ENCODE results near the gene PRKCE.

Gene PRKCE

DNA sequence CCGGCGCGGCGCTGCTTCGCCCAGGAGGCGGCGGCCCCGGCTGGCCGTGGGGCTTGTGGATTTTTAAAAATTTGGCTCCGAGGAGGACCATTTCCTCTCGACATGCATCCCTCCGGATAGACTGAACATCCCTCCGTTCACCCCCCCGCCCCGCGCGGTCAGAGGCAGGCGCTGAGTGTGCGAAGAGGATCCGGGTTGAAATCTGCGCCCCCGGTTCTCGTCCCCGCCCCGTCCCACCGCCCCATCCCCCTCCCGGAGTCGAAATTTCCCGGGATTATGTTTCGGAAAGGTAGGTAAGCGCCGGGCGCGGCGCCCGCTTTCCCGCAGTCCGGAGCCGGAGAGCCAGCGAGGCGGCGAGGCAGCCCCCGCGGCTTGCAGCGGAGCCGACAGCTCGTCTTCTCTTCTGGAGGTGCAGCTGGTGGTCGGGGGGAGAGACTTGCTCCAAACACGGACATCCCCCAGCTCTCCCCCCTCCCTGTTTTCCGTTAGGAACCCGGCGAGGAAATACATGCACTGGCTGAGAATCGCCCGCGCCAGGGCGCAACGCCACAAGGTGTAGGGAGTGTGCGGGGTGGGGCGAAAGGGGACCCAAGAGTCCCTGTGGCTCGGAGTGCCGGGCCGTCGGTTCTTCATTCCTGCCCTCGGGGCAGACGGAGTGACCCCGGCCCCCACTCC lies at the start of gene PRKCE:
Gene PRKCE (plus strand): TSS at position 261 of the 675 bp plus-strand sequence.
- DNase-seq (ENCODE audit: low read depth, low spot score), result no peak

DNA sequence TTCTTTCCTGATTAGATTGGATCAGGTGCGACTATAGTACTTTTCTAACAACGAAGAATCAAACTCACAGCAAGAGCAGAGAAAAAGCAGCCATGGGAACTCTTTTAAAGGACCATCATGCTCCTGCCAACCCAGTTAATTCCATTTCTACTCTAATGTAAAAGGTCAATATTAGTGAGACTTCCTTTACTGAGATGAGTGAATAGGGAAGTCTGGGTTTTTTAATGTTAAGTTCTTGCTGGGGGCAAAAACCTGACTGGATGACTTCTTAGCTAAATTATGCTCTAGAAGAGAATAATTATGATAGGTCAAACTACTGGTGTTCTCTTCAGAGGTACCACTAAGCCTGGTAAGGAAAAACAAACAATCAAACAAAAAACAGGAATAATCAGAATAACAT lies 48.9 kb upstream of the PRKCE start:
- DNase-seq (ENCODE audit: low read depth, low spot score), result no peak

DNA sequence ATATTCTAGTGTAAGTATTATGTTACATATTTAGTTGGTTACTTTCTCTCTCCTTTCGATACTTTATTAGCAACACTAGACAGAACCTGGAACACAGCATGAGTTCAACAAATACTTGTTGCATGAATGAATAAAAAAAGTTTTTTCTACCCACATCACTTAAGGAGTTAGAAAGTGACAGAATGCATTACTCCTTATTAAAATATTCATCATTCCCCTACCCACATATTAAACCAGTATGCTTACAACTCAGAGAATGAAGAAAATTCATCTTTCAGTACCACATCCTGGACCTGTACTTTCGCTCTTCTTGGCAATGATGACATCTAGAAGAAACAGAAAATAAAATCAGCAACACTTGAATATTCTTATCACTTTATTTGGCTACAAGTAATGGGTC lies 46.4 kb upstream of the PRKCE start:
- no peak for DNase-seq (ENCODE audit: low read depth, low spot score)

DNA sequence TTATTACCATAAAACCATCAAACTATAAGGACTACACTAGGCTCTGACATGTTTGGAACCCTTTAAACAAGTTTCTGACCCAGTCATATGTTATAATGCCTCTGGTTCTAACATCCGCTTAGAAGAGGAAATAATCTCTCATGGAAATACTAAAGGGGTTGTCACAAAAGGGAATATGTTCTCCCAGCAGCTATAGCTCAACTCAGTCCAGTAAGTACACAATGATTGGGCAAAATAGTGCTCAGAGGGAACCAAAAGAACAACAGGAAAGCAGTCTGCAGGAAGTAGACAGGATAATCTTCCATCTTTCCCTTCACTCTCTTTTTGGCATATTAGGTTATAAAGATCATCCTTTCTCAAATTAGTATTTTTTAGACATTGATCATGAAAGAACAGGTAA lies 44.7 kb upstream of the PRKCE start:
- DNase-seq (ENCODE audit: low read depth, low spot score), result no peak

DNA sequence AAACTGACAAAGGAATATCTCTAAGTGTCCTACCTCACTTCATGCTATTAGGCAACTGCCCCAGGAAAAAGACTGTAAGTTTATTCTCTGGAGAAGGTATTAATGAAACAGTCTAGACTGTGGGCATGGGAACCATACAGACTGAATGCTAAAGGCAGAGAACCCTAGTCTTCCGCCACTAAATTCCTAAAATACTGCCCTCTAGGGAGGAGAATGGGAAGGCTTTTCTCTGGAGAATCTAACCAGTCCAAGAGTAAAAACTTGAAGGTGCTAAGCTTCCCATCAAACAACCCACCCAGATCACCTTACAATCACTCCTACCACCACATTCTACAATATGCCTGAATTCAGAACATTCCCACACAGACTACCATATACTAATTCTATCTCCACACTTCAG lies 43.8 kb upstream of the PRKCE start:
- no peak for DNase-seq (ENCODE audit: low read depth, low spot score)

DNA sequence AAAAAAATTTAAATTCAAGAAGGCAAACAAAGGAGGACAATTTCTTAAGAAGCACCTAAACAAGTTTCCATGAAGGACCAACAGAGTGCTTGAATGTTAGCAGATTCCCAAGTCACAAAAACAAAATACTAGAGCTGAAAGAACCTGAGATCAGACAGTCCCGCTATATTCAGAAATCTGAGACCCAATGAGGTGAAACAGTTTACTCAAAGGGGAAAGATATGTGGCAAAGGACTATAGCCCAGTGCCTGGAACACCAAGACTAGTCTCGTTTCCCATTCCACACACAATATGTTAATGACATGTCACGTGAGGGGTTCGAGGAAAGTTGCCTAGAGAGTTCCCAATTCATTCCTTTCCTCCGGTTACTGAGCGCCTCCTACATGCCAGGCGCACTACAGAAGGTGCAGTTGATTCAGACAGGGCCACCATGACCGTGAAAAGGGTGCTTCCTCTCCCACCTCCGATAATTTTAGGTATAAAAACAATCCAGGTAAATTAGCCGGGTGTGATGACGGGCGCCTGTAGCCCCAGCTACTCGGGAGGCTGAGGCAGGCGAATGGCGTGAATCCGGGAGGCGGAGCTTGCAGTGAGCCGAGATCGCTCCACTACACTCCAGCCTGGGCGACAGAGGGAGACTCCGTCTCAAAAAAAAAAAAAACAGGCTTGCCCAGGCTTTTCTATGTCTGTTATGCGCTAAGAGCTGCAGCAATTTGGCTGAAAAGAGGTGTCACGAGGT lies 41.0 kb upstream of the PRKCE start:
- DNase-seq (ENCODE audit: low read depth, low spot score), result peak; percentile 37

DNA sequence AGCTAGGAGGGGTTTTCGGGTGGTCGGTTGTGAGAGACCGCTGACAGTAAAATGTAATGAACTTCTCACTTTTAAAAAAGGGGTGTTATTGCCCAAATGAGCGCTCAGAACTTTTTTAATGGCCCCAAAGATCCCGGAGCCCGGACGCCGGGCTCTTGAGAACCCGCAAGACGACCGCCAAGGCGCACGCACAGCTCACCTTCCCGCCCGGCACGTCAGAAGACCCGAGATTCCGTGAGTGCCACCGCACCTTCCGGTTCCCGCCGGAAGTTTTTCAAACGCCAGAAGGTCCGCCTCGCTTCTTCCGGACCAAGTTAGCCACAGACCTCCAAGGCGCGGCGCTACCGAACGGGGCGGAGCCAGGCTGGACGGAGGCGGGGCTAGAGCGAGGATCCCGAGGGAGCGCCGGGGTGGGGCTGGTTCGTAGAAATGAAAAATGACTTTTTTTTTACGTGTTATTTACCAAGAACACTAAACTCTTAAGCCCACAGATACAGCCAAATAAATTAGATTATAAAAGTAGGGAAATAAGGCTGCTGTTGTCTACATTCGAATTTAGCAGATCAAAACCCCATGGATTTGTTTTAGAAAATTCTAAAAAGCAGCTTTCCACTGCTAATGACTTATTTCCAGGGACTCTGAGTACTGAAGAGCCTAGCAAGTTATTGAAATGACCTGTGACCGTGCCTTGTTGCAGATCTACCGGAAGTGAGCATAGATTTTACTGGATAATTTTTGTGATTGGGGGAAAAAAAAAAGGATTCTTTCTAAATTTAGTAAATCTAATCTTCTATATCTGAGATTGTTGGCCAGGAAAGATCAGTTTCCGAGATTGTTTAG lies 40.2 kb upstream of the PRKCE start, which contains the start of gene SRBD1:
Gene SRBD1 (minus strand): TSS at position 248 of the 840 bp plus-strand sequence. CDS start 5,826 bp downstream, outside the sequence.
- DNase-seq (ENCODE audit: low read depth, low spot score), result peak; percentile 80

DNA sequence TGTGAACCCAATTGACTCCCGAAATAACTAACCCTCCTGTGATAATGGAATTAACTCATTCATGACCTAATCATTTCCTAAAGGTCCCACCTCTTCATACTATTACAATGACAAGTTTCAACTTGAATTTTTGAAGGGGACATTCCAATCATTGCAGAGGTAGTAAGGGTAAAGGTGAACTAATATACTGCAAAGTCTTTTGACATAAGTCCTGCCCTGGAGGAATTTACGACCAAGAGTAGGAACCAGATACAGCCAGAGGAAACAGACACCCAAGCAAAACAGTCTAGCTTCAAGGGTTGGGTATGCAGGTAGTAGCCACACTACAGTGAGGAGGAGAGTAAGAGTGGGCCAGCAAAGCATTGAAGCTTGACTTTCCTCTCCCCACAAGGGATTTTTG lies 39.2 kb upstream of the PRKCE start:
- DNase-seq (ENCODE audit: low read depth, low spot score), result no peak

DNA sequence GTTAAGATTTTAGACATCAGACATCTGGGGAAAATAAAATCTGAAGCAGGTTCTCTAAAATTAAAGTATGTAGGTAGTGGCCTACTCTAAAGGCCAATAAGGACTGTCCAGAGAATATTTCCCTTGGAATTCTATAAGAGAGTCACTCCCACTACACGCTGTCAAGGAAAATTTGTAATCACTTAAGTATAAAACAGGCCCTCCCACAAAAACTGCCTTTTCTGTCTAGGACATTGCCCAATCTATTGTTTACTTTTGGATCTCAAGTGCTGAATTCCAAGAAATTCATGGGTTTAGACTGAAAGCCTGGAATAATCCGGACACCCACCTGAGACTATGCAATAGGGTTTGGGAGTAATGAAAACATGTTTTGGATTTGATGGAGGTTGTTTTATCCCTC lies 38.7 kb upstream of the PRKCE start:
- DNase-seq (ENCODE audit: low read depth, low spot score), result no peak

DNA sequence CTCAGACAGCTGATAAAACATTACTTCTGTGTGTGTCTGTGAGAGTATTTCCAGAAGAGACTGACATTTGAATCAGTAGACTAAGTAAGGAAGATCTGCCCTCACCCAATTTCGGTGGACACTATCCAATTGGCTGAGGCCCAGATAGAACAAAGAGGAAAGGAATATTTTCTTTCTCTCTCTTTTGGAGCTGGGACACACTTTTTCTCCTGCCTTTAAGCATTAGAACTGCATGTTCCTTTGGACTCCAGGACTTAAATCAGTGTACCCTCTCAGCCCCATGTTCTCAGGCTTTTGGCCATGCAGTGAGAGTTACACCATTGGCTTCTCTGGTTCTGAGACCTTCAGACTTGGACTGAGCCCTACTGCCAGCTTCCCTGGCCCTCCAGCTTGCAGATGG lies 37.1 kb upstream of the PRKCE start:
- no peak for DNase-seq (ENCODE audit: low read depth, low spot score)

DNA sequence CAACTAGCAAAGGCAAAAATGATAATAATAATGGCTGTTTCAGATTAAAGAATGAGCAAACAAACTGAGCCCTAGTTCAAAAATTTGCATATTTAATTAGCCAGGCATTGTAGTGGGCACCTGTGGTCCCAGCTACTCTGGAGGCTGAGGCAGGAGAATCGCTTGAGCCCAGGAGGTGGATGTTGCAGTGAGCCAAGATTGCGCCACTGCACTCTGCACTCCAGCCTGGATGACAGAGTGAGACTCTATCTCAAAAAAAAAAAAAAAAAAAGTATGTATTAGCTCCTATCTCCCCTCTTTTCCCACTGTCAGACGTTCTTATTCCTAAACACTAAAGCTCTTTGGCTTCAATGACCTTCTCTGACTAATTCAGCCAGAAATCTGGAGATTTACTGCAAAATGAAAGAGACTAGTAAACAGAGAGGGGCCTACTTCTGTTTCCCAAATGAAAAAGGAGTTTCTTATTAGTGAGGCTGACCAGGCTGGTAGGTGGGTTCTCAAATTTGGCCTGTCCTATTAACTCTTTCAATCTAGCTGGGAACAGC lies 36.5 kb upstream of the PRKCE start:
- DNase-seq (ENCODE audit: low read depth, low spot score), result no peak

DNA sequence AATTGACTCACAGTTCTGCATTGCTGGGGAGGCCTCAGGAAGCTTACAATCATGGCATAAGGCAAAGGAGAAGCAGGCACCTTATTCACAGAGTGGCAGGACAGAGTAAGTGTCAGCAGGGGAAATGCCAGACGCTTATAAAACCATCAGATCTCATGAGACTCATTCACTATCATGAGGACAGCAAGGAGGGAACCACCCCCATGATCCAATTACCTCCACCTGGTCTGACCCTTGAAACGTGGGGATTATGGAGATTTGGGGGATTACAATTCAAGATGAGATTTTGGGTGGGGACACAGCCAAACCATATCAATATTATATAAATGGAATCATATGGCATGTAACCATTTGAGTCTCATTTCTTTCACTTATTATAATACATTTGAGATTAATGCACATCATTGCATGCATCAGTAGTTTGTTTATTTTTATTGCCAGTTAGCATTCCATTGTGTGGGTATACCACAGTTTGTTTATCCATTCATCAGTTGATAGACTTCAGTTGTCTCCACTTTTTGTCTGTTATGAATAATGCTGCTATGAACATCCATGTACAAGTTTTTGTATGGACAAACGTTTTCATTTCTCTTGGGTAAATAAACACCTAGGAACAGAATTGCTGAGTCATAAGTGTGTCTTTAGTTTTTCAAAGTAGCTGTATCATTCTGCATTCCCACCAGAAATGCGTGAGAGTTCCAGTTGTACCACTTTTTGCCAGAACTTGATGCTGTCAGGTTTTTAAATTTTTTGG lies 34.6 kb upstream of the PRKCE start:
- DNase-seq (ENCODE audit: low read depth, low spot score), result no peak

DNA sequence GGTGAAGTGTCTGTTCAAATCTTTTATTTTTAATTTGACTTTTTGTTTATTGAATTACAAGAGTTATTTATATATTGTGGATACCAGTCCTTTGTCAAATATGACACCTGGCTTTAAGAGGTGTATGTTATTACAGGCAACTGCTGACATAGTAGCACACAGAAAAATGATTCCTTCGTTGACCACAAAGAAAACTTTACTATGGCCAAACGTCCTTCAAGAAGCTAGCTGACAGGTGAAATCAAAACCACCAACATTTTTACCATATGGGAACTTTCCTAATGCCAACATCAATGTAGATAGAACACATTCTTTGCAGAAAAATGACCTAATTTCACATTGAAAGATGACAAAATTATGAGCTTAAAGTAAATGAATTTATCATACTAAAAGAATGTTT lies 34.0 kb upstream of the PRKCE start:
- DNase-seq (ENCODE audit: low read depth, low spot score), result no peak

DNA sequence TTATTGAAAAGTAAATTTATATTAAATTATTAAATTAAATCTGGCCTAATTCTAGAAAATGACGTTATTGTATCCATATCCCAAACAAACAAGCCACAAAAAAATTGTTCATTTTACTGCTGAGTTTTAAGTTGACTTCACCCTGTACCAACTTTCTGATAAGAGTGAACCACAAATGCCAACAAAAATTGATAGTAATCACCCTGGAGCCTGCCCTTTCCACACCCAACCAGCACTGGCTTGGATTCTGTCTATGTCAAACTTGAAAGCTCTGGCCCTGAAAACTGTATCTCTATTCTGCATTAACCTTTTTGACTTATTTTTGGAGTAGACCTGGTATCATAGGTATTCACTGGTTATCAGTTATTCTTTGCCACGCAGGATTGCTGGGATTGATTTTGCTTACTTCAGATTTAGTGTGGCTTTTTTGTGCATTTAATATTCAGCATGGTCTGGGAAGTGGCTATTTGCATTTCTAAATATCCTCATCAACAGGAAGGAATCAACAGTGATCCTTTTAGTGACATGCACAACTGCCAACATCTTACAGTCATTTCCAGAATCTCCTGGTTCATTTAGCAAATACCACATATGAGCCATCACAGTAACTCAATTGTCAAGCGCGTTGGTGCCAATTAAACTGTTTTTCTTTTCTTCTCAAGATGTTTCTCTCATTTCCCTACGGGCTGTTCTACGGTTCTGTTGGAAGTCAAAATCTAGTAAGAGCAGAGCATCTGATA lies 29.0 kb upstream of the PRKCE start:
- no peak for DNase-seq (ENCODE audit: low read depth, low spot score)

DNA sequence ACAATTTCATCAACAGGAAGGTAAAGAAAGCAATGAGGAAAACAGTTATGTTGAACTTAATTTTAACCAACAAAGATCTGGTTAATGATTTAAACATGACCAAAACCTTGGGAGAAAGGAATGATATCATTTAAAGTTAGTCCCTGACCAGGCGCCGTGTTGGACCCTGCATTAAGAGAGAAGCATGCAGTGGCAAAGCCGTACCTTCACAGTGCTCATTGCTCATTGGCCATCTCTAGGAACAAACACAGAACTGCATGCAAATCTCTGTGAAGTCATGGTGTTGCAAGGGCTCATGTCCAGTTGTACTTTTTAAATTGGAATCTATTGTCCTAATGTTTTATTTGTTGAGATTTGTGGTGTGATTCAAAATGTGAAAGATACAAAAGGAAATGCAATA lies 28.4 kb upstream of the PRKCE start:
- DNase-seq (ENCODE audit: low read depth, low spot score), result no peak

DNA sequence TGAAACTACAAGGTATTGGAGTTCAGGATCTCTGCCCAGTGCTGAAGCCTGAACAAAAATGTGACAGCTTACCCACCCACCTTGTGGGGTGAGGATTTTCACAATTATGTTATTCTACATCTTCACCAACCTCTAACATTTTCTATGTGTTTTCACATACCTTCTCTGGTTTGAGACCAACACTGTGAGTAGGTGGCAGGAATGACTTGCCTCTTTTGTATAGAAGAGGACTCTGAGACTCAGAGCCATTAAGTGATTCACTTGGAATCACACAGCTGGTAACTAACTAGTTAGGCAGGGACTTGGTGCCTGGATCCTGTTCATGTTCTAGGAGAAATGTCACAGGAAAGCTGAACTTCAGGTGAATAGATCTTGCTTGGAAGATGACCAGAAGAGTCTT lies 25.7 kb upstream of the PRKCE start:
- DNase-seq (ENCODE audit: low read depth, low spot score), result no peak

DNA sequence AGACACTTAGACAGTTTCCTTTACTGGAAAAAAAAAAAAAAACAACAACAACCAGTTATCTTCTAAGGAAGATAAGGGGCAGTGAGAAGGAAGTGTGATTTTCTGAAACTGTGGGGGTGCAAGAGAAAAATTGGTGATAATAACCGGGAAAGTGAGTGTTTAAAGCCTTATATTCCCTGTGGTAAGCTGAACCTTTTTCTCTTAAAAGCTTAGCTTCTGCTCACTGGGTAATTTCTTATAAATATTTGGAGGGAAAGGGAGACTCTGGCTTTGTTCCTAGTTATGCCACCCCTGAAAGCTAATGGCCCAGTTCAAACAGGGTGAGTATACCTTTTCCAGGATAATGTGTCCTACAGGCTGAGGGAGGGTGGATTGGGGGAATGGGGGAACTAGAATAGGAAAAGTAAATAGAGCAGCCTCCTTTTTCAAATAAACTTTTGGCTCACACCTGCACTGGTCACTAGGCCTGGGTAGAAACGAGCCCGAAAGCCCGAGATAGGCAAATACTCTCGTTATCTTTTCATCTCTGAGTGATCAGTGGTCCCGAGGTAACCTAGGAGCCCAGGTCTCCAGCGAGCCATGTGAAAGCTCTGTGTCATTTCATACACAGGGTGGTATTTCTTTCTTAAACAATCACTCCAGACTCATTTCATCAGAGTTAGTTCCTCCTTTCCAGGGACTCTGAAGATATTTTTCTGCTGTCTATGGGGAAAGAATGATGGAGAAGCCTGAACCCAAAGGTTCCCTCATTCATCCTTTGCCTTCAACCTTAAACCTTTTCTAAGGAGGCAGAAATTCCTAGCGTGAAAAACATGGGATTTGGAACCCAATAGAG lies 24.9 kb upstream of the PRKCE start:
- no peak for DNase-seq (ENCODE audit: low read depth, low spot score)

DNA sequence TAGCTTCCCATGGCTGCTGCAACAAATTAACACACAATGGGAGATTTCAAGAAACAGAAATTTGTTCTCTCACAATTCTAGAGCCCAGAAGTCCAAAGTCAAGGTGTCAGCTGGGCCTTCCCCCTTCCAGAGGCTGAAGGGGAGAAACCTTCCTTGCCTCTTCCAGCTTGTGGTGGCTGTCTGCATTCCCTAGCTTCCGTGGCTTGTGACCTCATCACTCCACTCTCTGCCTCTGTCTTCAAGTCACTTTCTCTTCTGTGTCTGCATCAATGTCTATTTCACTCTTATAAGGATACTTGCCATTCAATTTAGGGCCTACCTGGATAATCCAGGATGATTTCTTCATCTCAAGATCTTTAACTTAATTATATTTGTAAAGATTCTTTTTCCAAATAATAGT lies 23.6 kb upstream of the PRKCE start:
- DNase-seq (ENCODE audit: low read depth, low spot score), result no peak

DNA sequence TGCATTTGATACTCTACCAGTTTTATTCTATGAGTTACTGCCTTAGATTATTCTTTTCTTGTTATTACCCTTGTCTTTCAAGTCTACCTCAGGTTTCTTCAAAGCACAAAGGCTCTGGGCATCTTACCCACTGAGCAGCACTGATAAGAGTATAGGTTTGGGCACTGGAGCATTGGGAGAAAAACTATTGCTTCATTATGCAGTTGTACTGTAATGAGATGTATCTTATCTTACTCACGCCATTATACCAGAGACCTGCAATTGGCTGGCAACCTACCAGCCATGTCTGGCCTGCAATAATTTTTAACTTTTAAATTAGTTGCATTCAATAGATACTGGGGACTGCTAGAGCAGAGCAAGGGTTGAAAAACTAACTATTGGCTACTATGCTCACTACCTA lies 21.5 kb upstream of the PRKCE start:
- DNase-seq (ENCODE audit: low read depth, low spot score), result no peak

DNA sequence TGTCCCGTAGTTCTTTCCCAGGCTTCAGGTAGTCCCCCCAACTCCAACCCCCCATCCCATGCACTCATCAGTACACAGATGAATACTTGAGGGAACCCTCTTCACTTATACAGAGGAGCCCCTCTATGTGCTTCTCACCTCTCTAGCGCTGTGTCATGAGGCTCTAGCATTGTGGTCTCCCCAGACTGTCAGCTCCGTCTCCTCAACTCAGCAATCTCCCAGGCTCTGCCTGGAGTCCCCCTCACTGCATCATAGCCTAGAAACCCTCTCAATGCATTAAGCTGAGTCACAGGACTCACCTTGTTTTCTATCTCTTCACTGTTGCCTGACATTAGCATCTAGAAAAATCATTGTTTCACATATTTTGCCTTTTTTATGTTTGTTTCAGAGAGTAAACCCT lies 20.2 kb upstream of the PRKCE start:
- no peak for DNase-seq (ENCODE audit: low read depth, low spot score)

Measured in smooth muscle cell of the brain vasculature (primary cell).